Calu3 (cell line): ENCODE results near the gene RTF2. TPM values are rescaled to one million over a fixed set of nuclear protein-coding genes. Genes with fewer than 3 reads are reported as not detected.
"Not testable (repeated sequence)": the region's sequence is repeated elsewhere in the genome, so short reads cannot be mapped to it uniquely, and the experiment has no call there.

Source experiments
- BruUV-seq: library from RNA; stranded (reverse); fragments of 400-500 nt; replicated peaks from 2 replicates; lab custom pipeline; 2021; lab: Mats Ljungman, UMichigan
- CTCF ChIA-PET: fragments of 300-600 bp; sonication (Branson Sonifier 250); formaldehyde crosslinking; loops from one replicate; lab custom pipeline; 2022; ENCODE audit warnings: antibody characterized with exemption; lab: Charles Lee
- DNase-seq: peaks from one replicate; pipeline ENCODE4 v3.0.0; 2022
- H3K27ac Mint-ChIP-seq: one replicate; pipeline ENCODE4 v1.8.0; 2022; ENCODE audit warnings: mixed read lengths; ENCODE audit not compliant: unreplicated experiment
- H3K27me3 Mint-ChIP-seq: one replicate; pipeline ENCODE4 v1.8.0; 2022; ENCODE audit warnings: mixed read lengths; ENCODE audit not compliant: unreplicated experiment
- H3K36me3 Mint-ChIP-seq: one replicate; pipeline ENCODE4 v1.8.0; 2022; ENCODE audit warnings: mild to moderate bottlenecking, moderate library complexity, mixed read lengths; ENCODE audit not compliant: insufficient read depth, unreplicated experiment
- H3K4me1 Mint-ChIP-seq: one replicate; pipeline ENCODE4 v1.8.0; 2022; ENCODE audit warnings: mild to moderate bottlenecking, low read depth, mixed read lengths; ENCODE audit not compliant: unreplicated experiment
- H3K4me3 Mint-ChIP-seq: one replicate; pipeline ENCODE4 v1.8.0; 2022; ENCODE audit warnings: mild to moderate bottlenecking, low read depth, moderate library complexity, mixed read lengths; ENCODE audit not compliant: unreplicated experiment
- H3K9me3 Mint-ChIP-seq: one replicate; pipeline ENCODE4 v1.8.0; 2022; ENCODE audit warnings: low read depth, mixed read lengths; ENCODE audit not compliant: unreplicated experiment
- intact Hi-C: fragments of 100-400 bp; cut with micrococcal nuclease; formaldehyde crosslinking; loops from one replicate; pipeline ENCODE4 v1.10.0; 2022; ENCODE audit not compliant: unreplicated experiment
- total RNA-seq: library from RNA; stranded (reverse); gene quantifications from 2 replicates; pipeline ENCODE4 v1.2.3, GENCODE V29; 2022
- TF ChIP-seq, protein P1 (sequence below): fragments of 200-600 bp; IDR thresholded peaks from one replicate; pipeline ENCODE4 v1.8.0; 2022; ENCODE audit warnings: antibody characterized with exemption; ENCODE audit not compliant: unreplicated experiment

Gene RTF2
- total RNA-seq, 1 experiment from 2014 or later: 67.2 TPM

DNA sequence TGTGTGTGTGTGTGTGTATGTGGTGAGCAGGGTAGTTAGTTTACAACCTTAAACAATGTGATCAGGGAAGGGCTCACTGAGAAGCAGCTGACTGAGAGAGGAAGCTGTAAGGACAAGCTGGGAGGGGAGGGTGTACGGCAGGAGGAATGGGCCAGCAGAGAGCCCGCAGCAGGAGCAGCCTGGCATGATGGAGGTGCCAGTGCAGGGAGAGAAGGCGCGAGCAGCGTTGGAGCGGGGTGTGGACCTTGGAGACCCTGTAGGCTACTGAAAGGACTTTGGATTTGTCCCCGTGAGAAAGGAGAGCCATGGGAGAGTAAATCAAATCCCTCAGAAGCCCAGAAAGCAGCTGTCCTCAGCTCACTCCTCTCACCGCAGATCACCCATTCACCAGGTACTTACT is 83.1 kb downstream of the RTF2 start:
- intact Hi-C loops: loop anchor here (2.0 to 10.0 kb wide), 4 partner anchors 25 to 233 kb away; partner anchors contain the start of gene TFAP2C
- DNase-seq: no peak
- no peak overlapping the region for H3K4me3 Mint-ChIP-seq
- CTCF ChIA-PET: interaction anchor here (0.6 to 1.9 kb wide), 3 partner anchors 9 to 420 kb away, joined by 3 to 7 read pairs (median 3); no protein-coding TSS in a partner anchor
- TF ChIP-seq, protein P1, sequence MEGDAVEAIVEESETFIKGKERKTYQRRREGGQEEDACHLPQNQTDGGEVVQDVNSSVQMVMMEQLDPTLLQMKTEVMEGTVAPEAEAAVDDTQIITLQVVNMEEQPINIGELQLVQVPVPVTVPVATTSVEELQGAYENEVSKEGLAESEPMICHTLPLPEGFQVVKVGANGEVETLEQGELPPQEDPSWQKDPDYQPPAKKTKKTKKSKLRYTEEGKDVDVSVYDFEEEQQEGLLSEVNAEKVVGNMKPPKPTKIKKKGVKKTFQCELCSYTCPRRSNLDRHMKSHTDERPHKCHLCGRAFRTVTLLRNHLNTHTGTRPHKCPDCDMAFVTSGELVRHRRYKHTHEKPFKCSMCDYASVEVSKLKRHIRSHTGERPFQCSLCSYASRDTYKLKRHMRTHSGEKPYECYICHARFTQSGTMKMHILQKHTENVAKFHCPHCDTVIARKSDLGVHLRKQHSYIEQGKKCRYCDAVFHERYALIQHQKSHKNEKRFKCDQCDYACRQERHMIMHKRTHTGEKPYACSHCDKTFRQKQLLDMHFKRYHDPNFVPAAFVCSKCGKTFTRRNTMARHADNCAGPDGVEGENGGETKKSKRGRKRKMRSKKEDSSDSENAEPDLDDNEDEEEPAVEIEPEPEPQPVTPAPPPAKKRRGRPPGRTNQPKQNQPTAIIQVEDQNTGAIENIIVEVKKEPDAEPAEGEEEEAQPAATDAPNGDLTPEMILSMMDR: no peak
- H3K27ac Mint-ChIP-seq: no peak overlapping the region
- H3K36me3 Mint-ChIP-seq: no peaks in the 10 kb centered on the region
- peaks cover 2% of the 10 kb centered on the region for H3K9me3 Mint-ChIP-seq
- no TSS peak for BruUV-seq
- H3K4me1 Mint-ChIP-seq: peaks cover 9% of the 10 kb centered on the region
- H3K27me3 Mint-ChIP-seq: peaks cover 58% of the 10 kb centered on the region

DNA sequence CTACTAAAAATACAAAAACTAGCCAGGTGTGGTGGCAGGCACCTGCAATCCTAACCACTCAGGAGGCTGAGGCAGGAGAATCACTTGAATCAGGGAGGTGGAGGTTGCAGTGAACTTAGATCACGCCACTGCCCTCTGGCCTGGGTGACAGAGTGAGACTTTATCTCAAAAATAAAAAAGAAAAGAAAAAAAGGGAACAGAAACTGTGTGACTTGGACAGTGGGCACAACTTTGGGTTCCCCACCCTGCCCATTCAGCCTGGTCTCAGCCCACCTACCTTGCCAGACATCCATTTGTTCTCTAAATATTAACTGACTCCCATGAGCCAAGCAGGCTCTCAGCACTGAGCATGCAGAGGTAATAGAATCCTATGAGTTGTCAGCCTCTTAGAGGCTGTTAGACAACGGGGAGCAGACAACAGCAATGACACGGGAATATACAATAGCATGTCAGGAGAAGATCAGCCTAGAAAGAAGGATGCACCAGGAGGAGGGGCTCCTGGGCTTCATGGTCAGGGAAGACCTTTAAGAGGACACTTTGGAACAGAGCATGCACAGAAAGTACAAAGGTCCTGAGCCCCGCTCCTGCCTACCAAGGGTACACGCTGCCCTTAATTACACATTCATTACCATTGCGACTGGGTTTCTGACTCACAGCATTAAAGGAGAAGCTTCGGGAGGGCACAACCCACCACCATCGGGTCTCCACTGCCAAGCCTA is 84.6 kb downstream of the RTF2 start:
- no peak overlapping the region for H3K27ac Mint-ChIP-seq
- DNase-seq: no peak
- H3K9me3 Mint-ChIP-seq: peaks cover 2% of the 10 kb centered on the region
- no peaks in the 10 kb centered on the region for H3K36me3 Mint-ChIP-seq
- intact Hi-C loops: loop anchor here (10.0 kb wide), 3 partner anchors 72 to 232 kb away; partner anchors contain the start of gene TFAP2C
- no peak overlapping the region for H3K4me3 Mint-ChIP-seq
- TF ChIP-seq, protein P1: no peak
- peaks cover 9% of the 10 kb centered on the region for H3K4me1 Mint-ChIP-seq
- CTCF ChIA-PET: no interaction called here
- peaks cover 56% of the 10 kb centered on the region for H3K27me3 Mint-ChIP-seq
- BruUV-seq: no TSS peak

DNA sequence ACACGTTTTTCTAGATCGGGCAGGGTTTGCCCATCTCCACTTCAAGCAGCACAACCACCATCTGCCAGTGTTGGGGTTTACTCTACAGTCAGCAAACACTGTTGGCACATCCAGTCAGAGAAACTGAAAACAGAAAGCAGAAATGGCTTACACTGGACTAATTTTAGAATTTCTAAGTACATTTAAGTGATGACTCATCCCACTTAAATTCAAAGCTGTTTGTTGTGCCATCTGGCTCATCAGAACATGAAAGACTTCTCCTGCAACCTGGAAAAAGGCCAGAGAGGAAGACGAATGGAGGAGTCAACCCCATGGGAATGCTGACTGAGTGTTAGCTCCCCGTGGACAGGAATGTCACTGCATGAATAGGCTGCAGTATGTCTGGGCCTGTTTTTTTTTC is 86.4 kb downstream of the RTF2 start:
- Mint-ChIP-seq H3K36me3 (no peaks in the 10 kb centered on the region), H3K27ac (no peak overlapping the region), H3K4me3 (no peak overlapping the region), H3K9me3 (no peaks in the 10 kb centered on the region), H3K27me3 (peaks cover 57% of the 10 kb centered on the region), H3K4me1 (peaks cover 9% of the 10 kb centered on the region)
- intact Hi-C loops: loop anchor here (10.0 kb wide), 3 partner anchors 70 to 230 kb away; partner anchors contain the start of gene TFAP2C
- peak; percentile 58 for DNase-seq
- TF ChIP-seq, protein P1: no peak
- BruUV-seq: no TSS peak
- CTCF ChIA-PET: interaction anchor here (1.1 kb wide), 1 partner anchor 23 kb away, joined by 3 read pairs; no protein-coding TSS in a partner anchor

DNA sequence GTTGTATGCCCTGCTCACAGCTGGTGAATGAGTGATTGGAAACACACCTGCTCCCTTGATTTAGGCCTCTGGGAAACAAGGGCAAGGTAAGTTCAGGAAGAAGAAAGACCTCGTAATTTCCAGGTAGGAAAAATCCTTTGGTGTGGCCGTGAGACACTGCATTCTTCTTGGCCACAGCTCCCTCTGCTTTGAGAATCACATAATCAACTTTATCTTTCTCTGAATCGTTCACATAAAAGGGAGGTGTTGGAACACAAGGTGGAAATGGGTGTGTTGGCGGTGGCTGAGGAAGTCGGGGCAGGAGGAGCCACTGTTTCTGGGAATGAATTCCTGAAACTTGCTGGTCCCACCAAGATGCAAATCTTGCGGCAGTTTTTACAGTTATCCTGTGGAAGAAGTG is 90.5 kb downstream of the RTF2 start:
- CTCF ChIA-PET: interaction anchor here (0.7 kb wide), 1 partner anchor 394 kb away, joined by 3 read pairs; no protein-coding TSS in a partner anchor
- DNase-seq: no peak
- no TSS peak for BruUV-seq
- intact Hi-C loops: loop anchor here (10.0 kb wide), 3 partner anchors 66 to 226 kb away; partner anchors contain the start of gene TFAP2C
- Mint-ChIP-seq H3K4me3 (no peak overlapping the region), H3K27ac (no peak overlapping the region), H3K36me3 (no peaks in the 10 kb centered on the region), H3K27me3 (peaks cover 29% of the 10 kb centered on the region), H3K4me1 (peaks cover 9% of the 10 kb centered on the region), H3K9me3 (no peaks in the 10 kb centered on the region)
- TF ChIP-seq, protein P1: no peak

DNA sequence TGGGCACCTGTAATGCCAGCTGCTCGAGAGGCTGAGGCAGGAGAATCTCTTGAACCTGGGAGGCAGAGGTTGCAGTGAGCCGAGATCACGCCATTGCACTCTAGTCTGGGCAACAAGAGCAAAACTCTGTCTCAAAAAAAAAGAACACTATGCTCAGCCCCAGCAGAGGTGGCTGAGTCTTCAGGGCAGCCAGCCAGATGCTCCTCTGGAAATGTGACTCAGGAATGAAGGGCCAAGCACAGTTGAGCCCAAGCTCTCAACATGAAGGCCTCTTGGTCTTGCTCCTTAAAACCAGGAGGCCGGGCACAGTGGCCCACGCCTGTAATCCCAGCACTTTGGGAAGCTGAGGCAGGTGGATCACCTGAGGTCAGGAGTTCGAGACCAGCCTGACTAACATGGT is 96.1 kb downstream of the RTF2 start:
- H3K27ac Mint-ChIP-seq, H3K27me3 Mint-ChIP-seq, H3K9me3 Mint-ChIP-seq, BruUV-seq, H3K36me3 Mint-ChIP-seq, DNase-seq, H3K4me1 Mint-ChIP-seq, H3K4me3 Mint-ChIP-seq, CTCF ChIA-PET, intact Hi-C loops: not testable (repeated sequence)
